Measurements from ENCODE around the gene UHRF1. TPM values are rescaled to one million over a fixed set of nuclear protein-coding genes. Genes with fewer than 3 reads are reported as not detected.
"Not testable (repeated sequence)": the region's sequence is repeated elsewhere in the genome, so short reads cannot be mapped to it uniquely, and the experiment has no call there.

UHRF1 gene
- total and polyA plus RNA-seq, 2 of the 13 experiments (the other 11 are each of a cell fraction or from before 2014, with no cell fraction given), result 6.8 to 78.4 TPM

DNA sequence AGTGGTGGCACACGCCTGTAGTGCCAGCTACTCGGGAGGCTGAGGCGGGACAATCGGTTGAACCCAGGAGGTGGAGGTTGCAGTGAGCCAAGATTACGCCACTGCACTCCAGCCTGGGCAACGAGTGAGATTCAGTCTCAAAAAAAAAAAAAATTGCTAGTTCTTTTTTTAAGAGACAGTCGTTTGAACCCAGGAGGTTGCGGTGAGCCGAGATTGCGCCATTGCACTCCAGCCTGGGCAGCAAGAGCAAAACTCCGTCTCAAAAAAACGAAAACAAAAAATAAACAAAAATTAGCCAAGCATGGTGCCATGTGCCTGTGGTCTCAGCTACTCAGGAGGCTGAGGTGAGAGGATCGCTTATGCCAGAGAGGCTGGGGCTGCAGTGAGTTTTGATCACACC lies 8.4 kb upstream of the UHRF1 start:
- TF ChIP-seq, protein P1, sequence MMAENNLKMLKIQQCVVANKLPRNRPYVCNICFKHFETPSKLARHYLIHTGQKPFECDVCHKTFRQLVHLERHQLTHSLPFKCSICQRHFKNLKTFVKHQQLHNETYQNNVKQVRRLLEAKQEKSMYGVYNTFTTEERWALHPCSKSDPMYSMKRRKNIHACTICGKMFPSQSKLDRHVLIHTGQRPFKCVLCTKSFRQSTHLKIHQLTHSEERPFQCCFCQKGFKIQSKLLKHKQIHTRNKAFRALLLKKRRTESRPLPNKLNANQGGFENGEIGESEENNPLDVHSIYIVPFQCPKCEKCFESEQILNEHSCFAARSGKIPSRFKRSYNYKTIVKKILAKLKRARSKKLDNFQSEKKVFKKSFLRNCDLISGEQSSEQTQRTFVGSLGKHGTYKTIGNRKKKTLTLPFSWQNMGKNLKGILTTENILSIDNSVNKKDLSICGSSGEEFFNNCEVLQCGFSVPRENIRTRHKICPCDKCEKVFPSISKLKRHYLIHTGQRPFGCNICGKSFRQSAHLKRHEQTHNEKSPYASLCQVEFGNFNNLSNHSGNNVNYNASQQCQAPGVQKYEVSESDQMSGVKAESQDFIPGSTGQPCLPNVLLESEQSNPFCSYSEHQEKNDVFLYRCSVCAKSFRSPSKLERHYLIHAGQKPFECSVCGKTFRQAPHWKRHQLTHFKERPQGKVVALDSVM (CRISPR knock-in tag; IDR thresholded peaks at IDR 0.05), result peak; percentile 76
- H3K27ac ChIP-seq (ENCODE audit: extremely low read length, insufficient read depth, low read length); H3K36me3 ChIP-seq (replicated peaks in 1 of 2; ENCODE audit: control insufficient read depth in 1 of 2, insufficient read depth in 2 of 2, low read length in 2 of 2); ATAC-seq; FAIRE-seq; H3K27me3 ChIP-seq (ENCODE audit: control insufficient read depth in 1 of 2, insufficient read depth in 2 of 2, low read length in 2 of 2); H2AFZ ChIP-seq (ENCODE audit: low read length); H3K9me3 ChIP-seq (ENCODE audit: low read length); H3K4me3 ChIP-seq (replicated peaks in 1 of 3; ENCODE audit: insufficient read depth in 1 of 3, low read depth in 2 of 3, low read length in 3 of 3); CTCF ChIA-PET (ENCODE audit: low intra/inter-chr PET ratio, low total read pairs); POLR2A ChIA-PET; DNase-seq (ENCODE audit: low spot score); in situ Hi-C loops (cut with HindIII; ENCODE audit: extremely low pct_ligation_motif_present, low pct_unique_long_range_greater_than_20kb); BruUV-seq (replicated peaks); H3K9ac ChIP-seq (ENCODE audit: insufficient read depth, low read depth, low read length); H4K20me1 ChIP-seq (ENCODE audit: insufficient read depth, low read length); H3K79me2 ChIP-seq (ENCODE audit: insufficient read depth, low read length); H3K4me2 ChIP-seq (ENCODE audit: low read depth, low read length); intact Hi-C loops (cut with micrococcal nuclease; ENCODE audit: unreplicated experiment): not testable (repeated sequence)
- WGBS (ENCODE audit: low lambda C conversion rate), result 26% methylated on average over 13 of the region's 13 CpGs
- H3K4me1 ChIP-seq (ENCODE audit: insufficient read depth, low read length), result peaks cover 33% of the 10 kb centered on the region

DNA sequence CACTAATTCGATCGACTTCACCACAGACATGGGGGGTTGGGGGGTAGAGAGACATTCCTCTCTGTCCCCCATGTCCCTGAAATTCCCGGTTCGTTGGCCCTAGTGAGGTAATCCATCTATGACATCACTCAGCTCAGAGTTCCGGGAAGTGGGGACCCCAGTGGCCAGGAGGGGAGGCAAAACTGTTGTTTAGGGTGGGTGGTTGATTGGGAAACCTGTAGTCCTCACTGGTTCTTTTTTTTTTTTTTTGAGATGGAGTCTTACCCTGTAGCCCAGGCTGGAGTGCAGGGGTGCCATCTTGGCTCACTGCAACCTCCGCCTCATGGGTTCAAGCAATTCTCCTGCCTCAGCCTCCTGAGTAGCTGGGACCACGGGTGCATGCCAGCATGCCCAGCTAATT lies 6.5 kb upstream of the UHRF1 start, which contains the start of gene ARRDC5:
TSS of gene ARRDC5 (minus strand) at position 101 of the 400 bp plus-strand sequence. CDS start at position 30, 71 bp downstream.
- H3K4me3 ChIP-seq (replicated peaks in 1 of 3; ENCODE audit: insufficient read depth in 1 of 3, low read depth in 2 of 3, low read length in 3 of 3), result no peak within 1 kb of the TSS
- in situ Hi-C loops (cut with HindIII; ENCODE audit: extremely low pct_ligation_motif_present, low pct_unique_long_range_greater_than_20kb), result no loop called here
- no peak within 1 kb of the TSS; the same call in 1 of the 2 replicates for H3K4me2 ChIP-seq (ENCODE audit: low read depth, low read length)
- H3K9ac ChIP-seq (ENCODE audit: insufficient read depth, low read depth, low read length), result no peak within 1 kb of the TSS
- POLR2A ChIA-PET, result no interaction called here
- no peaks in the 10 kb centered on the region for H3K36me3 ChIP-seq (replicated peaks in 1 of 2; ENCODE audit: control insufficient read depth in 1 of 2, insufficient read depth in 2 of 2, low read length in 2 of 2)
- TF ChIP-seq CHCHD3 (CRISPR knock-in tag; IDR thresholded peaks at IDR 0.05) (no peak), GTF3A (CRISPR knock-in tag; conservative IDR thresholded peaks at IDR 0.05) (no peak), ATF7 (IDR thresholded peaks at IDR 0.05) (peak; percentile 37), ATF7 (CRISPR knock-in tag; IDR thresholded peaks at IDR 0.05) (no peak), CREB1 (IDR thresholded peaks at IDR 0.05) (0 out of 2 replicates have a peak, but pooled peaks have one; percentile 25), CREB1 (CRISPR knock-in tag; IDR thresholded peaks at IDR 0.05) (no peak), ZFP37 (CRISPR knock-in tag; IDR thresholded peaks at IDR 0.05; ENCODE audit: borderline replicate concordance) (no peak)
- H3K4me1 ChIP-seq (ENCODE audit: insufficient read depth, low read length), result peaks cover 45% of the 10 kb centered on the region
- ATAC-seq, result no peak
- H4K20me1 ChIP-seq (ENCODE audit: insufficient read depth, low read length), result no peaks in the 10 kb centered on the region
- no peak for FAIRE-seq
- intact Hi-C loops (cut with micrococcal nuclease; ENCODE audit: unreplicated experiment), result no loop called here
- no peaks in the 10 kb centered on the region for H3K79me2 ChIP-seq (ENCODE audit: insufficient read depth, low read length)
- CTCF ChIA-PET (ENCODE audit: low intra/inter-chr PET ratio, low total read pairs), result no interaction called here
- H3K27me3 ChIP-seq (ENCODE audit: control insufficient read depth in 1 of 2, insufficient read depth in 2 of 2, low read length in 2 of 2), result no peaks in the 10 kb centered on the region
- WGBS (ENCODE audit: low lambda C conversion rate), result 46% methylated on average over 7 of the region's 7 CpGs
- no peaks in the 10 kb centered on the region for H3K9me3 ChIP-seq (ENCODE audit: low read length)
- no peak for DNase-seq (ENCODE audit: low spot score)
- H2AFZ ChIP-seq (ENCODE audit: low read length), result no peak within 1 kb of the TSS
- no peak within 1 kb of the TSS for H3K27ac ChIP-seq (ENCODE audit: extremely low read length, insufficient read depth, low read length)
- no TSS peak for BruUV-seq (replicated peaks)
